ENCODE data around the gene MPRIP. TPM values are rescaled to one million over a fixed set of nuclear protein-coding genes. Genes with fewer than 3 reads are reported as not detected.

Gene MPRIP
- total and polyA plus RNA-seq, 4 donors = 121 to 342 (median 175) TPM

- WGBS, 2 donors = 76 to 82% methylated on average over 15 of the region's 15 CpGs
- ATAC-seq (ENCODE audit: insufficient read depth, low FRiP score) = no peak
- no peaks in the 10 kb centered on the region for H3K9me3 ChIP-seq (ENCODE audit: control insufficient read depth in 4 of 4, insufficient read depth in 3 of 4, low read length in 3 of 4)
- no peak for TF ChIP-seq CTCF (IDR thresholded peaks at IDR 0.05; ENCODE audit: control extremely low read depth, extremely low read depth)
- H3K4me1 ChIP-seq (ENCODE audit: control insufficient read depth in 5 of 5, insufficient read depth in 5 of 5, low read length in 5 of 5) = peaks cover 8 to 43% (median 24%) of the 10 kb centered on the region in 5 donors
- H3K4me3 ChIP-seq = no peak overlapping the region
- H3K27ac ChIP-seq (ENCODE audit: low read depth in 1 of 2, low read length in 1 of 2) = peak overlapping the region in 1 of 2 donors; percentile 2
- no peak for DNase-seq
- peaks cover 0 to 34% (median 18%) of the 10 kb centered on the region in 4 donors for H3K36me3 ChIP-seq (ENCODE audit: control insufficient read depth in 4 of 4, insufficient read depth in 4 of 4, low read length in 4 of 4)
- no peaks in the 10 kb centered on the region for H3K27me3 ChIP-seq (ENCODE audit: control insufficient read depth in 3 of 3, insufficient read depth in 3 of 3, low read length in 2 of 3)
- no peak overlapping the region for H3K9ac ChIP-seq (ENCODE audit: insufficient read depth in 1 of 2, low read length in 2 of 2)
Measured at GRCh38 chr17:17073581-17074403, 31.5 kb downstream of the MPRIP start.

- H3K4me3 ChIP-seq = no peak overlapping the region
- peak overlapping the region in 1 of 2 donors; percentile 33 for H3K27ac ChIP-seq (ENCODE audit: low read depth in 1 of 2, low read length in 1 of 2)
- H3K9me3 ChIP-seq (ENCODE audit: control insufficient read depth in 4 of 4, insufficient read depth in 3 of 4, low read length in 3 of 4) = no peaks in the 10 kb centered on the region
- peaks cover 0 to 40% (median 24%) of the 10 kb centered on the region in 4 donors for H3K36me3 ChIP-seq (ENCODE audit: control insufficient read depth in 4 of 4, insufficient read depth in 4 of 4, low read length in 4 of 4)
- peak overlapping the region in 1 of 2 donors; percentile 11 for H3K9ac ChIP-seq (ENCODE audit: insufficient read depth in 1 of 2, low read length in 2 of 2)
- 61 to 80% methylated on average over 11 of the region's 11 CpGs for WGBS, 2 donors
- ATAC-seq (ENCODE audit: insufficient read depth, low FRiP score) (no peak), DNase-seq (peak; percentile 32 to 66 (median 45))
- TF ChIP-seq CTCF (IDR thresholded peaks at IDR 0.05; ENCODE audit: control extremely low read depth, extremely low read depth) = no peak
- H3K27me3 ChIP-seq (ENCODE audit: control insufficient read depth in 3 of 3, insufficient read depth in 3 of 3, low read length in 2 of 3) = no peaks in the 10 kb centered on the region
- H3K4me1 ChIP-seq (ENCODE audit: control insufficient read depth in 5 of 5, insufficient read depth in 5 of 5, low read length in 5 of 5) = peaks cover 17 to 55% (median 37%) of the 10 kb centered on the region in 5 donors
Measured at GRCh38 chr17:17075125-17075781, 33.0 kb downstream of the MPRIP start.

- H3K4me3 ChIP-seq = no peak overlapping the region
- no peak overlapping the region for H3K9ac ChIP-seq (ENCODE audit: insufficient read depth in 1 of 2, low read length in 2 of 2)
- peaks cover 17 to 57% (median 45%) of the 10 kb centered on the region in 5 donors for H3K4me1 ChIP-seq (ENCODE audit: control insufficient read depth in 5 of 5, insufficient read depth in 5 of 5, low read length in 5 of 5)
- no peak for TF ChIP-seq CTCF (IDR thresholded peaks at IDR 0.05; ENCODE audit: control extremely low read depth, extremely low read depth)
- H3K27me3 ChIP-seq (ENCODE audit: control insufficient read depth in 3 of 3, insufficient read depth in 3 of 3, low read length in 2 of 3) = no peaks in the 10 kb centered on the region
- no peak overlapping the region for H3K27ac ChIP-seq (ENCODE audit: low read depth in 1 of 2, low read length in 1 of 2)
- WGBS, 2 donors = 82 to 89% methylated on average over 5 of the region's 5 CpGs
- H3K9me3 ChIP-seq (ENCODE audit: control insufficient read depth in 4 of 4, insufficient read depth in 3 of 4, low read length in 3 of 4) = no peaks in the 10 kb centered on the region
- no peak for ATAC-seq (ENCODE audit: insufficient read depth, low FRiP score)
- H3K36me3 ChIP-seq (ENCODE audit: control insufficient read depth in 4 of 4, insufficient read depth in 4 of 4, low read length in 4 of 4) = peaks cover 0 to 37% (median 24%) of the 10 kb centered on the region in 4 donors
- no peak for DNase-seq
Measured at GRCh38 chr17:17076066-17076465, 33.8 kb downstream of the MPRIP start.

Data from lung (tissue), 12 donors.